Activated naive CD4-positive, alpha-beta T cell treated with anti-CD3 and anti-CD28 coated beads, Interleukin-2, amount 50 U/mL, for 72 hours (primary cell): Measurements from ENCODE around the gene LRRC75B. TPM values are rescaled to one million over a fixed set of nuclear protein-coding genes. Genes with fewer than 3 reads are reported as not detected.
"Not testable (repeated sequence)": the region's sequence is repeated elsewhere in the genome, so short reads cannot be mapped to it uniquely, and the experiment has no call there.

Experiments used
- ATAC-seq, 2 donors: fragments of 150-1000 bp; cut with Tn5 transposase; 2 replicates each; pipeline ENCODE4 v1.10.0; 2021; ENCODE audit warnings: mild to moderate bottlenecking in 2 of 2, moderate library complexity in 2 of 2
- DNase-seq, 2 donors: peaks; one replicate each; pipeline ENCODE4 v3.0.0; 2021 to 2022; ENCODE audit warnings: low spot score in 2 of 2
- H3K27ac Mint-ChIP-seq, 2 donors: one replicate each; pipeline ENCODE4 v1.8.0; 2022; ENCODE audit warnings: mild to moderate bottlenecking in 2 of 2, mixed read lengths in 2 of 2
- H3K36me3 Mint-ChIP-seq, 2 donors: one replicate each; pipeline ENCODE4 v1.8.0; 2022; ENCODE audit warnings: mixed read lengths in 2 of 2
- H3K9me3 Mint-ChIP-seq, 2 donors: one replicate each; pipeline ENCODE4 v1.8.0; 2022; ENCODE audit warnings: mixed read lengths in 2 of 2
- total RNA-seq, 2 donors: library from RNA; stranded (reverse); gene quantifications; one replicate each; pipeline ENCODE4 v1.2.3, GENCODE V29; 2022

LRRC75B gene, protein sequence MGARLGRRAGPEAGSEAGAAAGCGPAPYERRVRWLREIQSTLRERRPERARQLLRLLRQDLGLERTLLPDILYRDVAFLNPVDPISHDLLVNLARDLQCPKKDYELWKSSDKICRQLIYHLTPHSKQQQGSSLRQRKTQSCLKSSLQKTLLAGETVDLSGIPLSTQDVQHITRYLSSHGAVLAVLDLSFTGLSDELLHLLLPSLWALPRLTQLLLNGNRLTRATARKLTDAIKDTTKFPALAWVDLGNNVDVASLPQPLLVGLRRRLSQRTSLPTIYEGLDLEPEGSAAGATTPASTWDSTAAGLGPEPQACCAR
- 1 to 10 TPM in 1 of 2 donors, under 1 TPM in 1; 0.91 to 1.1 TPM for total RNA-seq

DNA sequence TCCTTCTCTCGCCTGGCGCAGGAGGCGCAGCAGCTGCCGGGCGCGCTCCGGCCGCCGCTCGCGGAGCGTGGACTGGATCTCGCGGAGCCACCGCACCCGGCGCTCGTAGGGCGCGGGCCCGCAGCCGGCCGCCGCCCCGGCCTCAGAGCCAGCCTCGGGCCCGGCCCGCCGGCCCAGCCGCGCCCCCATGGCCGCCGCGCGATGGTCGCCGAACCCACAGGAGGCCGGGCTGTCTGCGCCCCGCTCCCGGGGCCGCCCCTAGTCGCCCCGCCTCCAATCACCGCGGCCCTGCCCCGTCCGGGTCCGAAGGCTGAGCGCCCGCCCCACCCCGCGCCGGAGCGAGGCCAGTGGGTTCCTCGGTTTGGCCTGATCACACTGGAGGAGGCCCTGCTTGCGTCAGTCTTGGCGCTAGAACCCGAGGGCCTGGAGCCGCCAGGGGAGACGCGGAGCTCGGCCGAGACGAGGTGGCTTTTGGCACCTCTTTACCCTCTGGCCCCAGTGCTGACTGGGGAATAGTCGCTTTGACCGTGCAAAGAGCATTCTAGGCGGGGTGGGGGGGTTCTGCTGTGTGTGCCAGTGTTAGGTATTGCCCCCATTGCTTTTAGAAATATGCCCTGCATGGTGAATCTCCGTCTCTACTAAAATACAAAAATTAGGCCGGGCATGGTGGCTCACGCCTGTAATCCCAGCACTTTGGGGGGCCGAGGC, at the start of gene LRRC75B:
Gene LRRC75B (minus strand): TSS at position 223 of the 708 bp plus-strand sequence. CDS start 34 bp downstream, at position 189.
- Mint-ChIP-seq H3K9me3 (no peaks in the 10 kb centered on the region), H3K36me3 (no peaks in the 10 kb centered on the region), H3K27ac (peak within 1 kb of the TSS in 1 of 2 donors; percentile 90)
- ATAC-seq, result peak; percentile 79 to 83
- peak in 1 of 2 donors; percentile 56 for DNase-seq

DNA sequence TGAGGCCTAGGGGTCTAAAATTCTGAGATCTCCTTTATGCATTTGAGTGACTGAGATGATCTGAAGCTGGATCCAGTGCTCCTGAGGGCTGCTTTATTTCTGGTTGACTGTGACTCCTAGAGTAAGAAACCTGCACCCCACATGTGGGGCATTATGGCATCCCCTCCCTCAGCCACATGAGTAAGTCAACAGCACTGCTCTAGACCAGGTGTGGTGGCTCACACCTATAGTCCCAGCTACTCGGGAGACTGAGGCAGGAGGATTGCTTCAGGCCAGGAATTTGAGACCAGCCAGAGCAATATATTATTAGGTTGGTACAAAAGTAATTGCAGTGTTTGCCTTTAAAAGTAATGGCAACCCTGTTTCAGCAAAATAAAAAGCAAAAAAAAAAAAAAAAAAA, 49.4 kb upstream of the LRRC75B start:
- H3K9me3 Mint-ChIP-seq, DNase-seq, ATAC-seq, H3K36me3 Mint-ChIP-seq: not testable (repeated sequence)
- peak overlapping the region in 1 of 2 donors; percentile 29 for H3K27ac Mint-ChIP-seq

DNA sequence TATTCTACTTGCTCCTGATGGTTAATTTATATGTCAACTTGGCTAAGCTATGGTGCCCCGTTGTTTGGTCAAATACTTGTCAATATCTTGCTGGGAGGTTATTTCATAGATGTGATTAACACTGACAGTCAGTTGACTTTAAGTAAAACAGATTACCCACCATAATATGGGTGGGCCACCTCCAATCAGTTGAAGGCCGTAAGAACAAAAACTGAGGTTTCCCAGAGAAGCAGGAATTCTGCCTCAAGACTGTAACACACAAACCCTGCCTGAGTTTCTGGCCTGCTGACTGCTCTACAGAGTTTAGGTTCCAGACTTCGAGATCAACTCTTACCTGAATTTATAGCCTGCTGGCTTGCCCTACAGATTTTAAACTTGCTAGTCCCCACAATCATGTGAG, 43.6 kb upstream of the LRRC75B start:
- DNase-seq, ATAC-seq, H3K9me3 Mint-ChIP-seq, H3K36me3 Mint-ChIP-seq, H3K27ac Mint-ChIP-seq: not testable (repeated sequence)

DNA sequence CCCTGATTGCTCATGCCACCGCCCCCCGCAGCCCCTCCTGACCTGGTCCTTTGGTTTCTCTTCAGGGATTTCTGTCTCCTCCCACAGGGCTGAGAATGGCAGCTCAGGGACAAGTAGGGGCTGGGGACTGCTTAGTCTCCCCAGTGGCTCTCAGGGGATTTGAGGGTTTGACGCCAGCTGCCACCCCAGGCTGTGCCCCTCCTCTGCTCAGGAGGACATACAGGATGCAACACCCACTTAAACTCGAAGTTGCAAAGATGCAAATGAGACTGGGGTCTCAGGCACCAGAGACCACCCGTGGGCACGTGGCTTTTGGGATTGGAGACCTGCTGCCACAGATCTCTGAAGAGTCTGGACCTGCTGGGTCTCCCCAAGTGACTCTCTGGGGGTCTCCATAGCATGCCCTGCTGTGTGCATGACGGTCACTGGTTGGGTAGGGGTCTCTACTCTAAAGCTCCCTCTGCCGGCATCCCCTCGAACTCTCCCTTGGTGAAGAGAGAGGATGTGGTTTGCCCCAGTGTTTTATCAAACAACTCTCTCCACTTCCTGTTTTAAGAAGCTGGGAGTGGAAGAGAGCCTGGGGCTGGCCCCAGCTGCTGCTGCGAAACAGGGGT, 42.0 kb upstream of the LRRC75B start:
- H3K36me3 Mint-ChIP-seq, result not testable (repeated sequence)

DNA sequence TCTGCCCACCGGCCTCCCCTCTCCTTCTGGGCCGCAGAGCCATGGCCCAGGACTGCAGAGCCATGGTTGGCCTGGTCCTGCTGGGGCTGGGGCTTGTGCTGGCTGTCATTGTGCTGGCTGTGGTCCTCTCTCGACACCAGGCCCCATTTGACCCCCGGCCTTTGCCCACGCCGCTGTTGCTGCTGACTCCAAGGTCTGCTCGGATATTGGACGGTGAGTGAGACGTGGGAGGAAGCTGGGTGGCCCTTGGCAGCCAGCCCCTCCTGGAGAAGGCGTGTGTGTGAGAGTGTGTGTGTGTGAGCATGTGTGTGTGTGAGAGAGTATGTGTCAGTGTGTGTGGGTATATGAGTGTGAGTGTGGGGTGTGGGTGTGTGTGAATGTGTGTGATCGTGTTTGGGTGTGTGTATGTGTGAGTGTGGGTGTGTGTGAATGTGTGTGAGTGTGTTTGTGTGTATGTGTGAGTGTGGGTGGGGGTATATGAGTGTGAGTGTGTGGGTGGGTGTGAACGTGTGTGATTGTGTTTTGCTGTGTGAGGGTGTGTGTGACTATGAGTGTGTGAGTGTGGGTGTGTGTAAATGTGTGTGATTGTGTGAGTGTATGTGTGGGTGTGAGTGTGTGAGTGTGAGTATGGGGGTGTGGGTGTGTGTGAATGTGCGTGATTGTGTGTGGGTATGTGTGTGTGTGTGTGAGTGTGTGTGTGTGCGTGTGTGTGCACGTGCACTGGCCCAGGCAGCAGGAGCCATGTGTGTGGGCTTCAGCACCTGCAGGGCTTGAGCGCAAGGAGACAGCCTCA, 40.6 kb upstream of the LRRC75B start:
- not testable (repeated sequence) for H3K36me3 Mint-ChIP-seq, DNase-seq, ATAC-seq, H3K9me3 Mint-ChIP-seq
- peak overlapping the region in 1 of 2 donors; percentile 0 for H3K27ac Mint-ChIP-seq

More for the DNA sequence above, 42.0 kb upstream of the LRRC75B start:
- H3K9me3 Mint-ChIP-seq, H3K27ac Mint-ChIP-seq, DNase-seq, ATAC-seq: not testable (repeated sequence)

DNA sequence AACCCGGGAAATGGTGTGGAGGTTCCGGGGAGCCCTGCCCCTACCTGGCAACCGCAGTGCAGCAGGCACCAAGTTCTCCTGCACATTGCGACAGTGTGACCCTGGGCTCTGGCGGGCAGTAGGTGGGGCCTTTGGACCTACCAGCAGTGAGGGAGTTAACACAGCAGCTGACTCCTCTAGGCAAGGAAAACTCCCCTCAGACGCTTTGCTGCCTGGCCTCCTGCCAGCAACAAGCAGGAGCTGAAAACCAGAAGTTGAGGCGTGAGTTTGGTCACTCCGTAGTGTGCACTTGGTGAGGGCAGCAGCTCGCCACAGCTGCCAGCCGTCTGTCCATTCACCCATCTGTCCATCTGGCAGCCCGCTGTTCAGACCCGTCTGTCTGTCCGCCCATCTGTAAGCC, 39.8 kb upstream of the LRRC75B start:
- not testable (repeated sequence) for H3K9me3 Mint-ChIP-seq, ATAC-seq, DNase-seq, H3K27ac Mint-ChIP-seq, H3K36me3 Mint-ChIP-seq

DNA sequence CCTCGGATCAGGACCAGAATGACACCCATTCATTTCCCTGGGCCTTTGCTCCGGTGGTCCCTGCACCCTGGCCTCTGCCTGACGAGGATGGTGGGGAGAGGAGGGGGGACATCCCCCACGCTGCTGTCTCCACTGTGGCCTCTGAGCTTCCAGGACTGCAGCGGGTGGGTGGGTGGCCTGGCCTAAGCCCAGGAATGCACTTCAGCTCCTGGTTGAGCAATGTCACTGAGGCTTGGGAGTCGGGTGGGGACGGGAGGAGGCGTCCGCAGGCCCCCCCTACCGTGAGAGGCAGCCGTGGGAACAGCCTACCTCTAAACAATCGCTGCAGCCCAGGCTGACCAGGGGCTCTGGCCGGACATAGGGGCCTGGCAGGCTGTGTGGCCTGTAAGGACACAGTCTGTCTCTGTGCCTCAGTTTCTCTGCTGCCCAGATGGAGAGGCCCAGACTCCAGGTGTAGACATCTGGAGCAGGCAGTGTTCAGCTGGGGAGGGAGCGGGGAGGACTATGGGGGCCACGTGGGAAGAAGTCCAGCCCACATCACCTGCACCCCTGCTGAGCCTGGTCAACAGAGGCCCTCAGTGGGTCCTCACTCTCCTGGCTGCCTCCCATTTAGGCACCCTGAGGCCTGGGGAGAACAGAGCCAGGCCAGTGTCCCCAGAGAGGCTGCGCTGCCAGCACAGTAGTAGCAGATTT, 38.7 kb upstream of the LRRC75B start:
- ATAC-seq, H3K9me3 Mint-ChIP-seq, H3K27ac Mint-ChIP-seq, DNase-seq, H3K36me3 Mint-ChIP-seq: not testable (repeated sequence)

DNA sequence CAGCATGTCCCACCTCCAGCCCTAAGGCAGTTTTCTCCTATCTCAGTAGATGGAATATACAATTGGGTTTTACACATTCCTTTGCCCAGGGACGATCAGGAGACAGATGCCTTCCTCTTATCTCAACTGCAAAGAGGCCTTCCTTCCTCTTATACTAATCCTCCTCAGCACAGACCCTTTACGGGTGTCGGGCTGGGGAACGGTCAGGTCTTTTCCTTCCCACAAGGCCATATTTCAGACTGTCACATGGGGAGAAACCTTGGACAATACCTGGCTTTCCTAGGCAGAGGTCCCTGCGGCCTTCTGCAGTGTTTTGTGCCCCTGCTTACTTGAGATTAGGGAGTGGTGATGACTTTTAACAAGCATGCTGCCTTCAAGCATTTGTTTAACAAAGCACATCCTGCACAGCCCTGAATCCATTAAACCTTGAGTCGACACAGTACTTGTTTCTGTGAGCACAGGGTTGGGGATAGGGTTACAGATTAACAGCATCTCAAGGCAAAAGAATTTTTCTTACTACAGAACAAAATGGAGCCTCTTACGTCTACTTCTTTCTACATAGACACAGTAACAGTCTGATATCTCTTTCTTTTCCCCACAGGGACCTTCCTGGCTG, 38.0 kb upstream of the LRRC75B start:
- not testable (repeated sequence) for ATAC-seq, H3K36me3 Mint-ChIP-seq, H3K9me3 Mint-ChIP-seq, H3K27ac Mint-ChIP-seq, DNase-seq

DNA sequence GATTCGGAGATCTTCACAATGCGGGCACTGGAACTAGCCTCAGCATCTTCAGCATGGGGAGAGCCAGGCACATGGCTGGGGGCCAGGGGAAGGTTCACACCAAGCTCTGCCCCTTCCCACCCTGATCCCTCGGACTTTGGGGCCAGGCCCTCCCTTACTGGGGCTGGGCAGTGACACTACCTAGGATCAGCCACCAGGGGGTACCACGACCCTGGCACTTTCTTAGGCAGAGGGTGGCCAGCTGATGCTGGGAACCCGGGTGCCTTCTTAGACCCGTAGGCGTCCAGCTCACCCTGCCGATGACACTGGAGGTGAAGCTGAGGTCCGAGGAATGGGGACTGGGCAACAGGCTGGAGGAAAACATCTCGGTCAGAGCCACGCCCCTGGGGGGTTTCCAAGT, 36.2 kb upstream of the LRRC75B start:
- H3K36me3 Mint-ChIP-seq, ATAC-seq, H3K9me3 Mint-ChIP-seq, H3K27ac Mint-ChIP-seq: not testable (repeated sequence)
- peak in 1 of 2 donors; percentile 38 for DNase-seq

DNA sequence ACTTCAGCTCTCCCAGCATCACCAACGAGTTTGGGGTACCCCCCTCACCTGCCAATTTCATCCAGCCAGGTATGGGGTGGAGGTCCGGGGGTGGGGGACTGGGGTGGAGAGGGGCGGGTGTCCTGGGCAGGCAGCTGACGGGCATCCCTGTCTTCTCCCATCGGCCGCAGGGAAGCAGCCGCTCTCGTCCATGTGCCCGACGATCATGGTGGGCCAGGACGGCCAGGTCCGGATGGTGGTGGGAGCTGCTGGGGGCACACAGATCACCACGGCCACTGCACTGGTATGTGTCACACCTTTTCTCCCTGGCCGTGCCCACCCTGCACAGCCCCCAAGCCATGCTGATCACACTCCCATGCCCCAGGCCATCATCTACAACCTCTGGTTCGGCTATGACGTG, 35.0 kb upstream of the LRRC75B start:
- not testable (repeated sequence) for H3K36me3 Mint-ChIP-seq, ATAC-seq, H3K27ac Mint-ChIP-seq, DNase-seq, H3K9me3 Mint-ChIP-seq

DNA sequence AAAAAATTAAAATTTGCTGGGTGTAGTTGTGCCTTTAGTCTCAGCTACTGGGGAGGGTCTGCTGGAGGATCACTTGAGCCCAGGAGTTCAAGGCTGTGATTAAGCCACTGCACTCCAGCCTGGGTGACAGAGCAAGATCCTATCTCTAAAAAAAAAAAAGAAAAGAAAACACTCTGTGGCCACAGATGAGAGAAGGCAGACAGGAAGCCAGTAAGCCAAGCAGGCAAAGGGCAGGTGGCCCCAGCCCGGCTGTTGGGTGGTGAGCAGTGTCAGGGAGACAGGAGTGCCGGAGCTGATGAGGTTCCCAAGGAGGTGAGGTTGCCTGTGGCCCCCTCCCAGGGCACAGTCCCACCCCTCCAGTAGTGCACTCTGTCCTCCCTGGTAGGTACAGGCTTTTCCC, 29.7 kb upstream of the LRRC75B start:
- H3K9me3 Mint-ChIP-seq, H3K27ac Mint-ChIP-seq, DNase-seq, H3K36me3 Mint-ChIP-seq, ATAC-seq: not testable (repeated sequence)

DNA sequence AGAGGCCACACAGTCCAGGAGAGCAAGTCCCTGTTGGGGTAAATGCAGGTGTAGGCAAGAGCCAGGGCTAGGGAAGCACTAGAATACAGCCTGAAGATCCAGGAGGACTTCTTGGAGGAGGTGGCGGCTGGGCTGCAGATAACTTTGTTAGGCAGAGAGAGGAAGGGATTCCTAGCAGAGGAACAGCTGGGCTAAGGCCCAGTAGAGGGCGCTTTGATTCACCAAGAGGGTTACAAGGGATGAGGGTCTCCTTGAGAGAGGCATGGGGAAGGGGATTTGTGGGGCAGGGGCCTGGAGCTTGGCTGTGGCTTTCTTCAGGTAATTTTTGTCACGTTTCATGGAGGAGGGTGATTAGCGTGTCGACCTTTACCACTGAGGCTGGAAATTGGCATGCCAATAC, 28.4 kb upstream of the LRRC75B start:
- H3K36me3 Mint-ChIP-seq, H3K9me3 Mint-ChIP-seq, H3K27ac Mint-ChIP-seq, DNase-seq, ATAC-seq: not testable (repeated sequence)

DNA sequence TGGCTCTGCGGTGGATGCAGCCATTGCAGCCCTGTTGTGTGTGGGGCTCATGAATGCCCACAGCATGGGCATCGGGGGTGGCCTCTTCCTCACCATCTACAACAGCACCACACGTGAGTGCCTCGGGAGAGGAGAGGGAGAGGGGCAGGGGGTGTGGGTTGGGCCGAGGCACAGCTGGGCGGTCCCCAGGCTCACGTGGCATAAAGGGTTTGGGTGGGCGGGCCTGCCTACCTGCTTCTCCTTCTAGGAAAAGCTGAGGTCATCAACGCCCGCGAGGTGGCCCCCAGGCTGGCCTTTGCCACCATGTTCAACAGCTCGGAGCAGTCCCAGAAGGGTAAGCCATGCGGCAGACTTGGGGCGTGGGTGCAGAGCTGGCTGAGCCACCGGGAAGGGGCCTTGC, 21.9 kb upstream of the LRRC75B start:
- not testable (repeated sequence) for H3K27ac Mint-ChIP-seq

DNA sequence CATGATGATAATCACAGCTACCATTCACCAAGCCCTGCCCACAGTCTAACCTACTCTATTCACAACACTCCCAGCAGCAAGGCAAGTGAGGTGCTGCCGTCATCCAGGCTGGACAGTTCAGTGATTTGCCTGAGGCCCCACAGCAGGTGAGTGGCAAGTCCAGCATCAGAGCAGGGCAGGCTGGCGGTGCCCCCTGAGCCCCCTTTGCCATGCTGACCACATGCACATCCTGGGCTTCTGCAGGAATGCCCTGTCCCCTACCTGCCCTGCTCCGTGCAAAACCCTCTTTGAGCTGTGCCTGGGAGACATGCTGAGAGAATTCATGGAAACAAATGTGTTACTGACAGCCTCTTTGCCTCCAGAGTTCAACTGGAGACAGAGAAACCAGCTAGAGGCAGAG, 17.0 kb upstream of the LRRC75B start:
- H3K9me3 Mint-ChIP-seq, ATAC-seq, H3K36me3 Mint-ChIP-seq, H3K27ac Mint-ChIP-seq, DNase-seq: not testable (repeated sequence)

More for the DNA sequence above, 21.9 kb upstream of the LRRC75B start:
- not testable (repeated sequence) for H3K9me3 Mint-ChIP-seq, H3K36me3 Mint-ChIP-seq, DNase-seq, ATAC-seq

DNA sequence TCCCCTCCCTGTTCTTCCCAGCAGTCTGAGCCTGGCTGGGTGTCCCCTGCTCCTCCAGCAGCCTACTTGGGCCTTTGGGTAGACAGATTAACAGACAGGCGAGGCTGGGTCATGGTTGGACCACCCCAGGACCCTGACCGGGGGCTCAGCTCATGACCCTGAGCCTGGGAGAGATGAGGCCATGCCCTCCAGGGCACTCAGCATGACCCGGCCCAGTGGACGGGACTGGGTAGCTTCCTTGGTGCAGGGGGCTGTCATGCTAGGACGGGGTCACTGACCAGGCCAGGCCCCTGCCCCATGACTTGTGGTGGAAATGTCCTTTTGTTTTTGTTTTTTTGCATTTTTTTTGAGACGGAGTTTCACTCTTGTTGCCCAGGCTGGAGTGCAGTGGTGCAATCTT, 15.5 kb upstream of the LRRC75B start:
- not testable (repeated sequence) for H3K9me3 Mint-ChIP-seq, ATAC-seq, H3K36me3 Mint-ChIP-seq, DNase-seq
- H3K27ac Mint-ChIP-seq, result peak overlapping the region; percentile 93 to 95
